KBM-7 (cell line): Measurements from ENCODE around the gene FMNL2.

Source experiments
- DNase-seq: peaks from one replicate; pipeline ENCODE4 v3.0.0-alpha.2; 2015
- in situ Hi-C: fragments of 300-500 bp; cut with MboI; formaldehyde crosslinking; loops from 2 replicates; pipeline ENCODE4 v1.14.3; 2020; ENCODE audit warnings: low sequenced_read_pairs, low pct_unique_long_range_greater_than_20kb, mixed read lengths

Gene FMNL2

DNA sequence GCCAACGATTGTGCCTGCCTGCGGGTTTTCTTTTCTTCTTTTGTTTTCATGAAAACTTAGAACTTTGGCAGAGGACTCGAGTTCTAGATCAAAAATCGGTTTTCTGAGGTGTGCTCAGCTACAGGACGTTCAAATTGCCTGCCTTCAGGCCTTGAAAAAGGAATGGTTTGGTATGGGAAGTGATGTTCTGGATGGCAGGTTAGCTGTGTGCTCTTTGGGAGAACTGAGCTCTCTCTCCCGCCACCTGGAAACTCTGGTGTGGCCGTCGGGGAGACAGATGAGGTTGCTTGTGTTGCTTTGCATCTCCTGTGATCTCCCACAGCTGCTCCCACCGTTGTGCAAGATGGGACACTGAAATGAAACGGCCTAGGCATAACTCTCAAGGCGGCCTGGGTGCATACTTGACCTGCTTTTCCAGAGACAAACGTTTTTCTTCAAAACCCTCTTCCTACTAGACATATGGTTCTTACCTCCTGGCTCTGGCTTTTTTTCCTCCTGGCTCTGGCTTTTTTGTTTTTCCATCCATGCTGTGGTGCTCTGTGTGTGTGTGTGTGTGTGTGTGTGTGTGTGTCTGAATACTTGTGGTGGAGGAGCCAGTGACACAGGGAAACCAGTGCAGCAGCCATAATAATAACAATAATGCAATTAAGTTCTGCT lies 2.0 kb downstream of the FMNL2 start:
- in situ Hi-C loops = no loop called here
- peak; percentile 11 for DNase-seq

DNA sequence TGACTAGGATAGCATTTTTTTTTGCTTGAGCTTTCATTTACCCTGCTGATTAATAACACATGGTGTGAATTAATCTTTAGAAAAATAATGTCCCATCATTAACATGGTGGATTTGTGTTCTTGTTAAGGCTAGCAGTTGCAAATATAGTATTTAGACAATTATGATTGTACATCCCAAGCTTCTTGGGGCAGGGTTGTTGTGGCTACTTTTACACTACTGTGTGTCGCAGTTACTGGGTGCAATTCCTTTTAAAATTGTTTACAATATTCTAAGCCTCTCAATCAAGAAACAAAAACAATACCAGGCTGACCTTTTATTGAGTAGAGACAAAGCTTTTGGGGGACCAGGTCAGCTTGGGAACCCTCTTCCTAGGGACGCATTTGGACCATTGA lies 2.5 kb downstream of the FMNL2 start:
- no peak for DNase-seq
- in situ Hi-C loops = no loop called here

DNA sequence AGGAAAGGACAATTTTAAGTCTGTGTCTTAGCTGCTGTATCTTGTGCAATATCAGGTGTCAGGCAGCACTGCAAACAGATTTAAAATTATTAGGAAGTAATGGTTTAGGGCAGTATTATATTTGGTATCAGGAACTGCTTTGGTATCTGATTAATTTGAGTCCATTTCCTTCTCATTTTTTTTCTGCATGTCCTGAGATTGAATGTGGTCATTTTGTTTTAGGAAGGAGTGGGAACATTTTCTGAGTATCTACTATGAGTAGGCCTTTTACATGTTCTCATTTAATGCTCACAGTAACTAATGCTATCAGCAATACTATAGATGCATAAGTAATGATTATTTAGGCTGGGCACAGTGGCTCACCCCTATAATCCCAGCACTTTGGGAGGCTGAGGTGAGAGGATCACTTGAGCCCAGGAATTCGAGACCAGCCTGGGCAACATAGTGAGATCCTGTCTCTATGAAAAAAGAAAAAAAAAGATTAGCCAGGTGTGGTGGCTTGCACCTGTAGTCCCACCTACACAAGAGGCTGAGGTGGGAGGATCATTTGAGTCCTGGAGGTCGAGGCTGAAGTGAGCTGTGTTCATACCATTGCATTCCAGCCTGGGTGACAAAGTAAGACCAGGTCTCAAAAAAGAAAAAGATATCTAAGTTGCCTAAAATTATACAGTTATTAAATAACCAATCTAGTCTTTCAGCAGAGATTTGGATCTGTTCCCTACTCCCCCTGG lies 4.7 kb downstream of the FMNL2 start:
- in situ Hi-C loops = no loop called here
- DNase-seq = no peak

DNA sequence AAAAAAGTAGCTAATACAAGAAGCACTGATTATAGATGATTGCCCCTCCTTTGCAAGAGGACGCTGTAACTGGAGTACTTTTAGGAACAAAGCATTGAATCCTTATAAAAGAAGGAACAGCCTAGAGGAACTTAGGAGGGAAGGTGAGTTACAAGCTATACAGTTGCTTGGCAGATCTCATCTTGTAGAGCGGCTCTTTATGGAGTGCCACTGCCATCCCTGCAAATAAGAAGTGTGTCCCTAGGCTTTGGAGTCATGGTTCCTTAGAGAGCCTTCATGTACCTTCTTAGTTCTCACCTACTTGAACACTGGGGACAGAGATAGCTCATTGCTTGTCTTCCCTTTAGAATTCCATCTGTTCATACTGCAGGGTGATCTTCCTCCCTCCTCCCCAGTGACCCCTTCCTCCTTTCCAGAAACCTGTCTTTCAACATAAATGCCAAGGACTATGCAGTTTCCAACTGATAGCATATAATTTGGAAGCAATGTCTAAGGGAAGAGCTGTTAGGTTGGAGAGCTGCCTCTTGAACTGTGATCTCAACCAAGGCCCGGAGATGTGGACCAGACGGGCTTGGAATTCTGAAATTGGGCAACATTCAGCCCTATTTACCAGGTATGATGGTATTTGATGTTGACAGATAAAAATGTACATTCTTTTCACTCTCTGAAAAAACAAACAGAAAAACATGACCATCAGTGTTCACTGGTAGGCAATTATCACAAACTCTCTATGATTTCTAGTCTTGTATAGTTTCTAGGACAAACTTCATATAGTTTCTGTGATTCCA lies 7.5 kb downstream of the FMNL2 start:
- in situ Hi-C loops = no loop called here
- no peak for DNase-seq

DNA sequence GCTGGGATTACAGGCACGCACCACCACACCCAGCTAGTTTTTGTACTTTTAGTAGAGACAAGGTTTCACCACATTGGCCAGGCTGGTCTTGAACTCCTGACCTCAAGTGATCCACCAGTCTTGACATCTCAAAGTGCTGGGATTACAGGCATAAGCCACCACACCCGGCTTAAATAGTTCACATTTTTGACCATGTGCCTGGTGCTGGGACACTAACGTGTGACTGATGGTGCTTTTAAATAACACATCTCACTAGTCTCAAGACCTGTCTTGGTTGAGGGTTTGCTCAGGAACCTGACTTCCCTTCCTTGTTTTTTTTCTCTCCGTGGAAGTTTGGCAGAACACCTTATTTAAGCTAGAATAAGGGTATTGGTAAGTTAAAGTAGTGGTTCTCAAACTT lies 8.5 kb downstream of the FMNL2 start:
- DNase-seq = no peak
- in situ Hi-C loops = no loop called here

DNA sequence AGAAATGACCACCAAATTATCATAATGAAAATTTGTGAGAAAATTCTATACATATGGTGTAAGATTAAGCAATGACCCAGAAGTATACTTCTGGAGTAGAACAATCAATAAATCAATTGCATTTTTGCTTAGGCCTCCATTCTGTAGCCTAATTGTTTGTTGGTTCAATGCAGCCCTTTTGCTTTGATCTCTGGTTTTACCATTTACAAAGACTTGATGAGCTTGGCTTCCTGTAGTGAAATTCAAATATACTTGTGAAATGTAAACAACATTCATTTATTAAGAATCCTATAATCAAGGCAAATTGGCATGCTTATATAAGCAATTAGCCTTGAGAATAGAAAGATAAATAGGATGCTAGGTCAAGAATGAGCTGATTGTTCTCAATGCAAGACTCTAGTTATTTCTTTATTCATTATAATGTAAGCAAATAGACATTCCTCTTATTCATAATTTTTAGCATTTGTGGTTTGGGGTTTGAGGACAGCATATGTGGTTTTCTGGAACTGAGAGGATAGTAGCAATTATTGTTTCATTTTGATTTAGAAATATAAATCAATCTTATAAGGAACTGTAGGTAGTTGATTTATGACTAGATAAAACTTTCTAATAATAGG lies 9.7 kb downstream of the FMNL2 start:
- in situ Hi-C loops = no loop called here
- DNase-seq = no peak

DNA sequence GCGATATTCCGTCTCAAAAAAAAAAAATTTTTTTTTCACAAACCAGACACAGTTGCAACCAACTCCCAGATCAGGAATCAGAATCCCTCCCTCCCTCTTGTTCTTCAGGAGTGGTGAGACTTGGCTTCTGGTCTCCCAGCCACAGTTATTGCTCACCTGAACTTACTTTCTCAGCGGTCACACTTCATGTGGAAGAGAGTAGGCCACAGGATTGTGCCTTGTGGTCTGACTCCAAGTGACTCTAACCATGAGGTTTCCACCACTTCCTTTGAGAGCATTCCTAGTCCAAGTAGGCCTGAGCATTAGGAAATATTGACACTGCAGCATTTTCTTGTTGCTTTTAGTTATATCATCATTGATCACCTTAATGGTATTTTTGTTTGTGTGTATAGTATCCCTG lies 12.1 kb downstream of the FMNL2 start:
- DNase-seq = no peak
- in situ Hi-C loops = no loop called here

DNA sequence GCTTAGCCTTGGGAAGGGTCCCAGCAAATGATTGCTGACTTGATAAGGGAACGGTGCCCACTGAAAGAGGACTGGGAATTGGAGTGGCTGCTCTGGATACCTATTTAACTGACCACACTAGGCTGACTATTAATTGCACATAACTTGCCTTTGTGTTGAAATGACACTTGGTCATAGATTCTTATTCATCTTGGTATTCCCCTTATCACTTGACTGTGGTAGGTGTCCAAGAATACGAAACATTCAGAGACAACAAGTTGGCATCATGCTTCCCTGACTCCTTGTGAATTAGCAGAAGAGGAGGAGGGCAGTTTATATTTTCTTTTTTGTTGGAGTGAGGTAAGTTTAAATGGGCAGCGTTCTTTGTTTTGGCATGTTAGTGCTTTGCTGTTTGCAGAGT lies 13.4 kb downstream of the FMNL2 start:
- DNase-seq = no peak
- in situ Hi-C loops = no loop called here

DNA sequence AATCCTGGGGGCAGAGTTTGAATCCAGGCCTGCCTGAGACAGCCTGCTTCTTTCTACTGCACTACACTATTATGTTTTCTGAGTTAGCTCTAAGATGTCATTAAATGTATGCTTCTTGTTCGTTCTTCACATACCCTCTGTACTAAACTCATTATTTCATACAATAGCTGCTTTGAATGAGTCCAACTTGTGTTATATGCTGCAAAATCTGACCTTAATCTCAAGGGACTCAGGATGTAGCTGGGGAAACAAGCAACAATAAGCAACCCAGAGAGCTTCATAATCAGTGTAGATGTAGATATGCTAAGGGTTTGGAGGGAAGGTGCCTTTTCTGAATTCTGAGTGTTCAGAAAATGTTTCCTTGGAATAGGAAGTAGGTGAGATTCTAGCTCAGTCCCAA lies 14.4 kb downstream of the FMNL2 start:
- in situ Hi-C loops = no loop called here
- DNase-seq = no peak

DNA sequence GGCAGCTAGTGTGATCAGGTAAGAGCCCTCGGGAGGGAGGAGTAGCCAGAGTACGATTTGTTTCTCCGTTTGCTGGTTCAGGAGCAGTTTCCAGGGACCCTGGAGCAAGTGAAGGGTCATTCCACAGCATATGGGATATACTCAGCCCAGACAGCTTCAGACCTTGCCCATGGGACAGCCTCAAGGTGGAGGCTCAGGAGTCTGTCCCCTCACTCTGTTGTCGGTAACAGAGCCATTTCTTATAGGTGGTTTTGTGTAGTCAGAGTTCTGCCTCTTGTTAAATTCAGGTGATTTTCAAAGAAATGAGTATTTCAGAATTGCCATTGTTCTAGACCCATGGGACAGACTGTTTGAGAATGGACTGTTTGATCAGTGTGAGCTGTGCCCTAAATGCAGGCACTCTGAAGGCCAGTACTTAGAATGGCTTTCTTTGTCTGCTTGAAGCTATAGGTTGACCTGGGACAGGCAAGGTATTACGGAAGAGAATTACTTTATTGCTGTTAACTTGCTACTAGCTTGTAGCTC lies 15.2 kb downstream of the FMNL2 start:
- in situ Hi-C loops = no loop called here
- DNase-seq = no peak

DNA sequence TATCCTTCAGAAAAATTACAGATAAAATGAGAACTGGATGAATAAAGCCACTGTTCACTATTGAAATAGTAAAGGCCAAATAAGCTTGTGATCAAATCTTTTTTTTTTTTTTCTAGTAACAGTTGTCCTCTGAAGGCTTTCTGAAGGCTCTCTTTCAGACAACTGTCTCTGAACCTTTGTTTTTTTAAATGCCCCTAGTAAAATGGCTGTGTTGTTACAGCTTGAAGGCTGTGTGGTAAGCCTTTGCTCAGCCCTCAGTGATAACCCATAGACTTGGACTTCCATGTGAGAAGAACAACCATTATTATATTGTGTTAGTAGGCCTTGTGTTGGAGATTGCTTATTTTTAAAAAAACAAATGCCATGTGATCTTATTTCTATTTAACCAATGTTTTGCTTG lies 17.6 kb downstream of the FMNL2 start:
- in situ Hi-C loops = no loop called here
- DNase-seq = no peak

DNA sequence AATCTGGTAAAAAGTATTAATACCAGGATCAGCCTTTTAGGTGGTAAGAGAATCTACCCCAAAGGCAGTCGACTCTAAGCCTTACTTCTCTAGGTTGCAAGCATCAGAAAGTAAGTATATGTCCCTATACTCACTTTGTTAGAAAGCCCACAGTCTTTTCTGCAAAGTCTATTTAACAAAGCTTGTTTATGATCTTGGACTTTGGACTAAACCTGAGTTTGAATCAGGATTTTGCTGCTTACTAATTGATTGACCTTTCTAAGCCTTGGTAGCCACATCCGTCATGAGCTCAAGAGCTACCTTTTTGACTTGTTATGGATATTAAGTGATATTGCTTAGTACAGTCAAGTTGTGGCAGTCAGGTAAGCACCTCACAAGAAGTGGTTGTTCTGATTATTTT lies 18.4 kb downstream of the FMNL2 start:
- DNase-seq = no peak
- in situ Hi-C loops = no loop called here

DNA sequence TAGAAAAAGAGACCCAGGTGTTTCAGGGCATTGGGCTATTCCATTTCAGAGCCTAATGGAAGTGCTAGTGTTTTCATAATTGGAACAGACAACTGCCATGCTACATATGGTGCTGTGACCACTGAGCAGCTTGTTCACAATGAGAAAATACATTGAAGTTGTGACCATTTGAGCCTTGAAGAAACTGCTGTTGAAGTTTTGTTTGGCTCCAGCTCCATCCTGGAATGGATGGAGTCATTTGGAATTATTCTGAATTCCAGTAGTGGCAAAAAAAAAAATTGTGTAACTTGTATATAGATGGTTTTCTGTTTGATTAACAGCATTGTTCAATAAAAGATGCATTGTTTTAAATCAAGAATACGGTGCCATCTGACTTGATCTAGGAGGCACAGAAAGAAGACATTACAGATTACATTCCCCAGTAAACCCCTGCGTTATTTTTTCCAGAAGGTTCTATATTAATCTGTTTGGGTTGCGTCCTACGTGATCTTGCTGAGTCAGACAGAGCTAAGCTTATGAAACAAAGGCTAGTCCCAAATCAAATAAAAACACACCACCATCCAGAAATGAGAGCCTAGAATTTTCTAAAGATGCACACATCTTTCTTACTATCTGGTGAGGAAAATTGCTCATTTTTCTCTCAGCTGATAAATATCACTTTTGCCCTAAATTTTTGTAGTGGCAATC lies 19.2 kb downstream of the FMNL2 start:
- no peak for DNase-seq
- in situ Hi-C loops = no loop called here

DNA sequence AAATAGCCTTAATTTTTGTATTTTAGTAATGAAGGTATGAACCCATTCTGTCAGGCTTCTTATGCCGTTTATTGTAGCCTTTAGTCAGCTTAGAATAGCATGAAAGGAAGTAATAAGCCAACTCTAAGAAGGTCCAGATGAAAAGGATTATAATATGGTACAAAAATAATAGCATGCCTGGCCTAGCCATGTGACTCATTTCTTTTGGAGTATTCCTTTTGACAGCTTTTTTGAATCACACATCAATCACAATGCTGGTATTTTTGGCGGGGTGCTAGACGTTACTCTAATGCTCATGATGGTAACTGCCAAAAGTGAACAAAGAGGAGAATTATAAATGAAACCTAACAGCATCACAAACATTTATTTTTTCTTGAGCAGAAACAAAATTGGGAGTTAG lies 19.9 kb downstream of the FMNL2 start:
- in situ Hi-C loops = no loop called here
- no peak for DNase-seq

DNA sequence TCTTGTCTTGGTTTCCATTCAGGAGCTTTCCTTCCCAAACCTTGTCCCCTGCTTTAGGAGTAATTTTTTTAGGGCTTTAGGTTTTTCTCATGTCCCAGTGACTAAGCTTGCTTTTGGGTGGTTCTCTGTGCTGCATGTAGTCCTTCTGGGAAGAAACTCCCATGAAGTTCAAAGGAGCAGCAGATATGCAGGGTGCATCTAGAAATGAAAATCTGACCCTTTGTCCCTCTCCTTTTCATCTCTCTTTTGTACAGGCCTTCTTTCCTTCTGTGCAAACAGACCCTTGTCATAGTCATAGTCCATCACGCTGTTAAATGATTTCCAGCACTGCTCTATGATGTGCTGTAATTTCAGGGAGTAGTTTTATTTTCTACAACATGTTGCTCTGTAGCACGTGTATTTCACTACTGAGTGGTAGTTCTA lies 20.4 kb downstream of the FMNL2 start:
- in situ Hi-C loops = no loop called here
- DNase-seq = no peak

DNA sequence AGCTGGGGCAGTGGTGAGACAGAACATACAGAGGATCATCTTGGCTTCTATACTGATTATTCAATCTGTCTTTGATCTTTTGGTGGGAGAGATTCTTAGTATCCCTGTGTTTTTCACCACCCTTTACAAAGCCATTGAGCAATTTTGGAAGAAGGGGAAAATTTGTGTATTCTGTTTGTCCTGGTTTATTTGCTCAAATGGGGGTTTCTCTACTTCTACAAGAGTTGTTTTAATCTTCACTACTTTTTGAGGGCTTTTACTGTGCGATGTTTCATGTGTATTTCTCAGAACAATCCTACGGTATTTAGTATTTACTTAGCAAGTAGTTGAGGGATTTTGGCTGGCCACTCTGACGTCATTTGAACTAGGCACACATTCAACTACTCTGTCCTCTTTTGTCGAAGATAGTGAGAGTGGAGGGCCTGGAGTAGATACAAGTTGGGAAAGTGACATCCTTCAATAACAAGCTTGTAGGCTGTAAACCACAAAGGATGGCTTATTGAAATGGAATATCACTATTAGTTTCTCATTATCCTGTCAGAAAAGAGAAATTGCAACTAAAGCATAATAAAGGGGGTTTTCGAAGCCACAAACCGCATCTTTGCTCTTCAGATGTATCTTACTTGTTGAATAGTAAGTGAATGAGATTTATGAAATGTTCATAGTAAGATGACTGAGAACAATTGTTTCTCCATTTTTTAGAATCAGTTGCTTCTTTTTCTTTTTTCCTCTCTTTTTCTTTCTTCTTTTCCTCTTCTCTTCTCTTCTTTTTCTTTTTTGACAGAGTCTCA lies 24.8 kb downstream of the FMNL2 start:
- in situ Hi-C loops = no loop called here
- no peak for DNase-seq

DNA sequence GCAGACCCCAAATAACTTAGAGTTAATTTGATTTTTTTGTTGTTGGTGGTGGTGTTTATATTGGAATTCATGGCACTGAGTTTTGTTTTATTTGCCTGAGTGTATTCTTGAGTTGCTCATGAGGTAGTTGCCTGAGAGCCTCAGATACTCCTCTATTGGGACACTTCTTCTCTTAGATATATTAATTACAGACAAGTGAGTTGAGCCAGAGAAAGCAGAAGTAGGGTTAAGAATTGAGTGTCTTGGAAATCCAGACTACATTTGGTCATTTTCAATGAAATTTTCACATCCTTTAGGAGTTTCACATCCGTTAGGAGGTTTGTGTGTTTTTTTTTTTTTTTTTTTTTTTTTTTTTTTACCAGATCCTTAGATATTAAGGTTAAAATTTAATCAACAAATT lies 29.0 kb downstream of the FMNL2 start:
- in situ Hi-C loops = no loop called here
- no peak for DNase-seq

DNA sequence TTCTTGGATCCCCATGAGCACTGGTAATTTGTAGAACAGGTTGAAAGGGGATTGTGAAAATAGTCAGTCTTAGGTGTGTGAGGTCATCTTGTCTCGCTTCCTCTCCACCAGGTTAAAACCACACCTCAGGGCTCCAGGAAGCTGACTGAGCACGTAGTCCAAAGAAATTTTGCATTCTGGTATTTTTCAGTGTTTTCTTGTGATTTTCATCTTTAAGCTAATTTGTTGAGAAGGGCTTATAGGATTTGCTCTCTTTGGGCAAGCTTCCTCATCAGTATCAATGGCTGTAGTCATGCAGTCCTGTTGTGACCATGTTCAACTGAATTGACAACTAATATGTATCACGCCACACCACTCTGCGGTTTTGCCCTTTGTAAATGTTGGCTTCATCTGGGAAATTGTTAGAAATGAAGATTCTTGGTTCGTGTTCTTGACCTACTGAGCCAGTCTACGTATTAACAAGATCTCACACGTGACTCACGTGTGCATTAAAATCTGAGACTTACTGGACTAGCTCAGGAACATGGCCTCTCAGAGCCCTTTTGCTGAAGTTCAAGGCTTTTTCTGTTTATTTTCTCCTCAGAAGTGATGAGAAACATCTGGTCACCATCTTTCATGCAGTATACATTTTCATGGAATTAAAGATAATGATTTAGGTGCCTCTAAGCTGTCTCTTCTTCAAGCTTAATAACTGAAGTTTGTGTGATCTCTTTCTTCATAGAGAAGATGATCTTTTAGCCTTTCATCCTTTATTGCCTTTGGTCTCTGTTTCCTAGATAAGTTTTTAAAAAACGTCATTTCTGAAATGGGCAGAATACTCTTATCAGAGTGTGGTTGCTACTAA lies 32.8 kb downstream of the FMNL2 start:
- DNase-seq = no peak
- in situ Hi-C loops = no loop called here
